Fibroblast of peridontal ligament (primary cell): Measurements from ENCODE around the gene LARGE1.

Experiments
- DNase-seq: peaks from one replicate; pipeline ENCODE4 v3.0.0-alpha.2; 2010; ENCODE audit errors: extremely low read depth

The LARGE1 gene

GRCh38 chr22:33723915-33724314 is 196.4 kb downstream of the LARGE1 start:
- no peak for DNase-seq

- DNase-seq = no peak
These were observed 197.5 kb downstream of the LARGE1 start for GRCh38 chr22:33722816-33723215.

- no peak for DNase-seq
These were observed 200.0 kb downstream of the LARGE1 start for GRCh38 chr22:33720166-33720878.

GRCh38 chr22:33717694-33718396 is 202.4 kb downstream of the LARGE1 start:
- DNase-seq = no peak

- no peak for DNase-seq
These were observed 204.9 kb downstream of the LARGE1 start for GRCh38 chr22:33715237-33715985.

GRCh38 chr22:33710326-33710725 is 209.9 kb downstream of the LARGE1 start:
- no peak for DNase-seq

- DNase-seq = no peak
These were observed 212.7 kb downstream of the LARGE1 start for GRCh38 chr22:33707581-33707980.

- no peak for DNase-seq
These were observed 214.2 kb downstream of the LARGE1 start for GRCh38 chr22:33706100-33706499.

GRCh38 chr22:33699176-33699575 is 221.1 kb downstream of the LARGE1 start:
- DNase-seq = no peak

- DNase-seq = no peak
These were observed 222.6 kb downstream of the LARGE1 start for GRCh38 chr22:33697640-33698039.

- no peak for DNase-seq
These were observed 229.1 kb downstream of the LARGE1 start for GRCh38 chr22:33691057-33691630.

GRCh38 chr22:33688903-33689302 is 231.4 kb downstream of the LARGE1 start:
- no peak for DNase-seq

- no peak for DNase-seq
These were observed 232.8 kb downstream of the LARGE1 start for GRCh38 chr22:33687464-33687863.

- DNase-seq = no peak
These were observed 236.2 kb downstream of the LARGE1 start for GRCh38 chr22:33684087-33684486.

GRCh38 chr22:33682927-33683326 is 237.3 kb downstream of the LARGE1 start:
- no peak for DNase-seq

GRCh38 chr22:33680632-33681031 is 239.6 kb downstream of the LARGE1 start:
- no peak for DNase-seq

GRCh38 chr22:33678523-33678922 is 241.8 kb downstream of the LARGE1 start:
- DNase-seq = no peak

GRCh38 chr22:33677536-33677935 is 242.7 kb downstream of the LARGE1 start:
- no peak for DNase-seq

- no peak for DNase-seq
These were observed 245.9 kb downstream of the LARGE1 start for GRCh38 chr22:33674357-33674756.

- DNase-seq = no peak
These were observed 250.5 kb downstream of the LARGE1 start for GRCh38 chr22:33669746-33670145.

- no peak for DNase-seq
These were observed 253.2 kb downstream of the LARGE1 start for GRCh38 chr22:33666961-33667619.
